Measurements from ENCODE around the gene PZP.

The PZP gene

DNA sequence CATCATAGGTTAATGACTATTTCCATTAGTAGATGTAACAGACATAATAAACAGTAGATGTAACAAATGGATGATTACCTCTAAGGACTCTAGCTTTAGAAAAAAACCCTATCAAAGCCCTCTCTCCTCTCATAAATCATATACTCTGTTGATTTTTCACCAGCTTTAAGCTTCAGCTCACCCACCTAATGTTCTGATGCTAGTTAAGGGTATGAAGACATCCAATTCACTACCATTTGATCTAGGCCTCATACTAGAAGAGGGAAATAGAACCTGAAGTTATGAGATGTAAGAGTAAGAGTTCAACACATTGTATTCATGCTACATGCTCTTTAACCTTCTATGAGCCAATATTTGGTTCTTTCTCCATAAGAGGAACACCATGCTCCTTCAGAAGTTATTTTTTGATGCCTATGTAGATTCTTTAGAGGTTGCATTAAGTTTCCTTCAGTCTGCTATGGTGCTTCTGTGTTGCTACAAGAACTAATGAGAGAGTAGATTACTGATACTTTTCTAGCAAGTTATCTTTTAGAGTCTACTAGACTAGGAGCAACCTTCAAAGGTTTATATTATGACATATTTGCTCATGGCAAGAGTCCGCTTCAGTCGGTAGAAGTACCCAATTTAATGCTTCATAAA lies 108.5 kb downstream of the PZP start:
- no peak overlapping the region for H3K4me3 ChIP-seq (ENCODE audit: low read depth, low read length)
- no peak for TF ChIP-seq MYC (IDR thresholded peaks at IDR 0.05; ENCODE audit: low read depth, low read length)
- TF ChIP-seq CTCF (IDR thresholded peaks at IDR 0.05; ENCODE audit: low read depth, low read length), result no peak
- no peak for TF ChIP-seq POLR2A (IDR thresholded peaks at IDR 0.05; ENCODE audit: extremely low read depth, insufficient read length)
- TF ChIP-seq, protein P1, sequence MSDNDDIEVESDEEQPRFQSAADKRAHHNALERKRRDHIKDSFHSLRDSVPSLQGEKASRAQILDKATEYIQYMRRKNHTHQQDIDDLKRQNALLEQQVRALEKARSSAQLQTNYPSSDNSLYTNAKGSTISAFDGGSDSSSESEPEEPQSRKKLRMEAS (IDR thresholded peaks at IDR 0.05; ENCODE audit: low read depth, low read length), result no peak
- DNase-seq (ENCODE audit: low read depth), result no peak
